ENCODE data around the gene RCOR3. TPM values are rescaled to one million over a fixed set of nuclear protein-coding genes. Genes with fewer than 3 reads are reported as not detected.

RCOR3 gene
- polyA plus RNA-seq, 1 experiment: 39.2 TPM

GRCh38 chr1:211328084-211328694, 69.0 kb downstream of the RCOR3 start:
- POLR2A ChIA-PET: no interaction called here
- CTCF ChIA-PET: interaction anchor here (1.1 to 4.3 kb wide), 5 partner anchors 29 to 186 kb away, joined by 3 to 26 read pairs (median 4); no protein-coding TSS in a partner anchor
- Histone ChIP-seq H3K4me3 (ENCODE audit: low read depth, low read length) (peak overlapping the region; percentile 80), H3K9me3 (ENCODE audit: control insufficient read depth, insufficient read depth, low read length) (no peaks in the 10 kb centered on the region; the same call in 1 of the 2 replicates), H3K27me3 (ENCODE audit: control insufficient read depth, insufficient read depth, low read length) (no peaks in the 10 kb centered on the region), H3K27ac (ENCODE audit: low read depth, low read length) (no peak overlapping the region)
- no peak for DNase-seq (ENCODE audit: low read depth, low spot score)
- no peak for TF ChIP-seq CTCF (IDR thresholded peaks at IDR 0.05; ENCODE audit: low read depth, low read length)

- Histone ChIP-seq H3K27me3 (ENCODE audit: control insufficient read depth, insufficient read depth, low read length) (no peaks in the 10 kb centered on the region), H3K9me3 (ENCODE audit: control insufficient read depth, insufficient read depth, low read length) (no peaks in the 10 kb centered on the region; the same call in 1 of the 2 replicates), H3K4me3 (ENCODE audit: low read depth, low read length) (no peak overlapping the region), H3K27ac (ENCODE audit: low read depth, low read length) (no peak overlapping the region)
- DNase-seq (ENCODE audit: low read depth, low spot score): no peak
- POLR2A ChIA-PET: interaction anchor here (0.9 kb wide), 1 partner anchor 18 kb away, joined by 3 read pairs; no protein-coding TSS in a partner anchor
- CTCF ChIA-PET: interaction anchor here (0.8 to 4.3 kb wide), 7 partner anchors 28 to 185 kb away, joined by 3 to 26 read pairs (median 4); no protein-coding TSS in a partner anchor
- no peak for TF ChIP-seq CTCF (IDR thresholded peaks at IDR 0.05; ENCODE audit: low read depth, low read length)
These were observed 69.8 kb downstream of the RCOR3 start for GRCh38 chr1:211328866-211329475.

DNA sequence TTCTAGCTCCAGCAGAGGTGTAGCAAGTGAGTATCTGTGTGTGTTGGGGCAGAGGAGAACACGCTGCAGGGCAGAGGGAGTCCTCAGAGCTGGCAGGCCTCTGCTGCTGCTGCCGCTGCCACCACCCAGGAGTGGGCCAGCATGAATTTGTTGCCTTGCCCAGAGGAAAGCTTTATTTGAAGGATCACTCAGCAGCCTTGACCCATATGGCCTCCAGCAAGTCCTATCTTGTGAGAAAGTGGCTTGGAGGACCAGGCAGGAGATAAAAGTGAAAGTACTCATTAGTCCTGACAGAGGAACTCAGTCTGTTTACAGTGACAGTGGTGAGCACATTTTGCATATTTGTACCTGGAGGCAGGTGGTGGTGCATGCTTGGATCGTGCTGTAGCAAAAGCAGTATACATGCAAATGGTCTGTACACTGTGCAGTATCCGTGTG, 70.6 kb downstream of the RCOR3 start:
- POLR2A ChIA-PET: no interaction called here
- TF ChIP-seq CTCF (IDR thresholded peaks at IDR 0.05; ENCODE audit: low read depth, low read length): no peak
- no peaks in the 10 kb centered on the region; the same call in 1 of the 2 replicates for H3K9me3 ChIP-seq (ENCODE audit: control insufficient read depth, insufficient read depth, low read length)
- H3K4me3 ChIP-seq (ENCODE audit: low read depth, low read length): no peak overlapping the region
- H3K27me3 ChIP-seq (ENCODE audit: control insufficient read depth, insufficient read depth, low read length): no peaks in the 10 kb centered on the region
- no peak for DNase-seq (ENCODE audit: low read depth, low spot score)
- no peak overlapping the region for H3K27ac ChIP-seq (ENCODE audit: low read depth, low read length)
- CTCF ChIA-PET: interaction anchor here (0.6 to 4.3 kb wide), 4 partner anchors 87 to 351 kb away, joined by 3 to 26 read pairs (median 4); no protein-coding TSS in a partner anchor

DNA sequence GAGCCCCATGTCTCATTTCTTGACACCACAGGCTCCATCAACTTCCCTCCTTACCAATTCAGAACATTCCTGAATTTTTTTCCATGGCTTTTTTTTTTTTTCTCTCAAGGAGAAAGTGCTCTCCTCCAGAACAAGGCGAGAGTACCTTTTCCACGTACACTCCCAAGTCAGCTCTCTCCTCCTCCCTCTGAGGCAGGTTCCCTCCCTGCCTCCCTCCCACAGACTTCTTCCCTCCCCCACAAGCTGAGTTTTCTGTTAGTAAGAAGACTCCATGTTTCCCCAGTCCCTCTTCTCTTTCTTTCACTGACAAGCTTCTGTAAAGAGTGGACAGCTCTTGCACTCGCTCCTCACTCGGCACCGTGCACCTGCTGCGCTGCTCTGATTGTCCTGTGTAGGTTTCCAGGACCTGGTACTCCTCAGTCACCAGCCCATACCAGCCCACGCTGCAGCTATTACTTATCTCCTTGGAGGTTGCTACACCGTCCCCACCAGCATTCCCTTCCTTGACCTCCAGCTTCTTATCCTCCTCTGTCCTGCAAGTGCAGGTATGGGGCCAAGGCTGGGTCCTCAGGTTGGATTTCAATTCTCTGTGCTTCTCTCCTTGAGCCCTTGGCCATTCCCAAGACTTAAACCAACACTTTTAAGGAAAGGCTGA, 71.2 kb downstream of the RCOR3 start:
- no peak for TF ChIP-seq CTCF (IDR thresholded peaks at IDR 0.05; ENCODE audit: low read depth, low read length)
- Histone ChIP-seq H3K9me3 (ENCODE audit: control insufficient read depth, insufficient read depth, low read length) (no peaks in the 10 kb centered on the region; the same call in 1 of the 2 replicates), H3K27ac (ENCODE audit: low read depth, low read length) (no peak overlapping the region), H3K4me3 (ENCODE audit: low read depth, low read length) (no peak overlapping the region), H3K27me3 (ENCODE audit: control insufficient read depth, insufficient read depth, low read length) (no peaks in the 10 kb centered on the region)
- CTCF ChIA-PET: interaction anchor here (0.7 to 4.3 kb wide), 2 partner anchors 184 to 197 kb away, joined by 3 to 26 read pairs; partner anchors contain the start of gene KCNH1
- POLR2A ChIA-PET: interaction anchor here (0.5 kb wide), 1 partner anchor 33 kb away, joined by 8 read pairs; no protein-coding TSS in a partner anchor
- DNase-seq (ENCODE audit: low read depth, low spot score): no peak
